Activated naive CD4-positive, alpha-beta T cell treated with Interleukin-2 at 50 U/mL for 16 hours (primary cell): ENCODE results near the gene FAM83G.
"Not testable (repeated sequence)": the region's sequence is repeated elsewhere in the genome, so short reads cannot be mapped to it uniquely, and the experiment has no call there.

Experiments used
- DNase-seq: peaks from one replicate; pipeline ENCODE4 v3.0.0-alpha.2; 2020

The FAM83G gene

DNA sequence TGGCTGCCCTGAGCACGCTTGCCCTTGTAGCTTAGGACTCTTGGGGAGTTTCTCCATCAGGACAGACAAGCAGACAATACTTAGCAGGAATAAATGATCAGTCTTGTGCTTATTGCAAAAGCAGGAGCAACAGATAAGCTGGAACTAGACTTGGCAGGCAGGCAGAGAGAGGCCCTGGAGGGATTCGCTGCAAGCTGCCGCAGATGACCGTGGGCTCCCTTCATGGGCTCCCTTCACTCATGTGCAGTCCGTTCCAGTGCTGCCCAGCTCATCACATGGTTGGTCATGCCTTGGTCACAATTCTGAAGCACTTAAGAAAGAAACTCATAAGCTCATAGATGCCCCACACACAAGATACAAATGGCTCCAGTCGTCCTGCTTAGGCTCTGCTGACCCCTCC is 55.0 kb downstream of the FAM83G start:
- no peak for DNase-seq

DNA sequence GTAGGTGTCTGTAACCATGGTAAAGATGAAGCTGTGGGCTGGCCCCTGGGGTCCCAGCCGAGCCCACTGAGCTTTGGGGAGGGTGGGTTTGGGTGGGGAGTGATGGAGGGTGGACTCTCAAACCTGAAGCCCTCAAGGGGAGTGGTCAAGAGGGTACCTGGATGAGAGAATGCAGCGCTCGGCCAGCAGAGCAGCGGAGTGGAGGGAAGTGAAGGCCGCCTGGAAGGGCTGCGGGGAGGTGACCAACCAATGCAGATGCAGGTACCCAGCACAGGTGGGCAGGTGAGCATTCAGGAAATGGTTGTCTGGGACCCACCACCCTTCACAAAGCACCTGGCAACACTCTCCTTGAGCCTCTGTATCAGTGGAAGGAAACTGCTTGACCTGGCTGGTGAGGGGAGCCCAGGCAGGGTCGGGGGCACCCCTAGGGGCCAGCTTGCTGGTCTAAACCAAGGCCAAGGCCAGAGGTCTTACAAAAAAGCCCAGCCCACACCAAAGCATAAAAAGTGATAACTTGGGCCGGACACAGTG is 56.0 kb downstream of the FAM83G start:
- DNase-seq: no peak

DNA sequence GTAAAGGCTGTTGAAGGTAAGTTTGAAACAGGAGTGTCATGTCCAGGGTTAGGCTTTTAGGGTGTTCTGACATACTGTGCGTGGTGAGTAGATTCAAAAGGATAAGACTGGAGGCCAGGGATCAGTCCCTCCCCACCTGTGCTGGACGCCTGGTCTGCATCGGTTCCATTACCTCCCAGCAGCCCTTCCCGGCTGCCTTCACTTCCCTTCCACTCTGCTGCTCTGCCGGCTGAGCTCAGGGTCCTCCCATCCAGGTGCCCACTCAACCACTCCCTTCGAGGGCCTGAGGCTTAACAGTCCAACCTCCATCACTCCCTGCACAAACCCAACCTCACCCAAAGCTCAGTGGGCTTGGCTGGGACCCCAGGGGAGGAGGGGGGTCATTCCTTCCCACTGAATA is 56.7 kb downstream of the FAM83G start:
- no peak for DNase-seq

DNA sequence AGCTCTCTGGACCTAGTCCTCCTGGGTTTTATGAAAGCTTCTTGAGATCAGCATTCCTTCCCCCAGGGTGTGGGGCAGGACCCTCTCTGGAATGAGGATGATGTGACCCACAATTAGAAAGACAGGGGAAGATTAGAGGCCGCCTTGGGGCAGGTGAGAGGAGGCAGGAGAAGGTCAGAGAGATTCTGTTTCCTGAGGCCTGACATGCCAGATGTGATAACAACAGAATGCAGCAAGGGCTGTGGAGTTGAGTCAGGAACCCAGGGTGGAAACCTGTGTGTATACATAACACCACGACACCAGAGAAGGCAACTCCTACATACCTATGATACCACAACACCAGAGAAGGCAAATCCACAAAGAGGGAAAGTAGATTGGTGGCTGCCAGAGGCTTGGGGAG is 58.0 kb downstream of the FAM83G start:
- no peak for DNase-seq

DNA sequence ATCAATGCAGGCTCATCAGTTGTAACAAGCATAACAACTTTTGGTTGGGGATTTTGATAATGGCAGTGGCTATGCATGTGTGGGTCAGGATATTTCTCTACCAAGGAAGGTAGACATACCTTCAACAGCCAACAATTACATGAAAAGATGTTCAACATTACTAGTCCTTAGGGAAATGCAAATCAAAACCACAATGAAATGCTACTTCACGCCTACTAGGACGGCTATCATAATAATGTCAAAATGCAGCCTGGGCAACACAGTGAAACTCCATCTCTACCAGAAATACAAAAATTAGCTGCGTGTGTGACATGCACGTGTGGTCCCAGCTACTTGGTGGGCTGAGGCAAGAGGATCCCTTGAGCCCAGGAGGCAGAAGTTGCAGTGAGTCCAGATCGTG is 59.9 kb downstream of the FAM83G start:
- DNase-seq: no peak

DNA sequence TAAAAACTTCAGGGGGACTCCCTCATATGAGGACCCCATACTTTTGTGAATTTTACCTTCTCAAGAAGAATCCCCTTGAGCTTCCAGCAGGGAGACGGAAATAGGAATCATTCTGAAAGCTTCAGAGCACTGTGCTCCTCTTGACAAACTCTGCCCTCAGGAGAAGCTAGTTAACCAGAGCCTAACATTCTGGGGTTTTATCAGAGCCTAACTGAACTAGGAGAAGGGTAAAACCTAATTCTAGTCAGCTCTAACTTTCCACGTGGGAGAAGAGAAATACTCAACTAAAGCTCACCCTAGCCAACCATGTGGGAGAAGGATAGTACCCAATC is 65.9 kb downstream of the FAM83G start:
- no peak for DNase-seq

DNA sequence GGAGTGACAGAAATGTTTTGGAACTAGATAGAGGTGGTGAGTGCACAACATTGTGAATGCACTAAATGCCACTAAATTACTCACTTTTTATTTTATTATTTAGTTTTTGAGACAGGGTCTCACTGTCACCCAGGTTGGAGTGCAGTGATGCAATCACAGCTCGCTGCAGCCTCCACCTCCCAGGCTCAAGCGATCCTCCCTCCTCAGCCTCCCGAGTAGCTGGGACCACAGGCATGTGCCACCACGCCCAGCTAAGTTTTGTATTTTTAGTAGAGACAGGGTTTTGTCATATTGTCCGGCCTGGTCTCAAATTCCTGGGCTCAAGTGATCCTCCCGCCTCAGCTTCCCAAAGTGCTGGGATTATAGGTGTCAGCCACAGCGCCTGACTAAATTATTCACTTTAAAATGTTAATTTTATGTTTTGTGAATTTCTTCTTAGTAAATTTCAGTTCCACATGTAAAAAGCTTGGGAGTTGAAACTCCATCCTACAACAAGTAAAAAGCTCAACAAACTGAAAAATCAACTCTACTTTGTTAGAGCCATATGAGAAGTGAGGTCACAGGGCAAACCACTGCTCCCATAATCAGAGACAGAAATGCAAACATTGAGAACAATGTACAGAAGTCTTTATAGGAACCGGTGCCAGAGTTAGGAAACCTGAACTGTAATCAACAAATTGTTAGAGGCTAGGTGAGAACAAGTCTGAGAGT is 66.4 kb downstream of the FAM83G start:
- DNase-seq: no peak

DNA sequence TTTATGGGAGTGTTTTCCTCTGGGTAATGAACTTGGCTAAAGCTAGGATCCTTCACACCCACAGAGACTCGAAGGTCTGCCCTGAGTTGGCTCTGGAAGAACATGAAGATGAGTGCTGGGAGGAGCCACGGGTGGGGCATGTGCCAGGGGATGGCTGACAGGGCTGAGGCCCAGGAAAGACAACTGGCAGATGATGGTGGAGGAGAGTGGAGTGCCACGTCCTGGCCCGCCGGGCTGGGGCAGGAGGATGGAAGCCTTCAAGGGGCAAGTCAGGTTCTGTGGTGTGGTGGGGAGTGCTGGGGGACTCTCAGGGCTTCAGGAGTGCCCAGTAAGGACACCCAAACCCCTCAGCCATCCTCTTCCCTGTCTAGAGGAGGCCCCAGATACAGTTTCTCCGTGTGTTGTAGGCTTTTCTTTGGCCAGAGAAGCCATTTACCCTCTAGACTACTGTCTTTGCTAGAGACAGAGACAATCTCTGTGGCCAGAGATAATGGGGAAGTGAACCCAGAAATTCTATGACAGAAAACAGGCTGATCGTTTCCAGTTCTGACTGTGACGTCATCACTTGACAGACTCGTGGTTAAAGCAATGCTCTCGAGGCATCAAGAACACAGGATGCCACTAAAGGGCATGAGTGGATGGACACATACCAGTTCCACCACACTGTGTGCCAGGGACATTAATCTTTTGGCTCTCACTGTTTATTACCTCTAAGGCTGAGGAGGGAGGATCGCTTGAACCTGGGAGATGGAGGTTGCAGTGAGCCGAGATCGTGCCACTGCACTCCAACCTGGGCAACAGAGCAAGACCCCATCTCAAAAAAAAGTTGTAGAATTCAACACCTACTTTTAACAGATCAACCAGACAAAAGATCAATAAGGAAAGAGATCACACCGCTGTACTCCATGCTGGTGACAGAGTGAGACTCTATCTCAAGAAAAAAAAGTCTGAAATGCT is 71.2 kb downstream of the FAM83G start:
- DNase-seq: no peak

DNA sequence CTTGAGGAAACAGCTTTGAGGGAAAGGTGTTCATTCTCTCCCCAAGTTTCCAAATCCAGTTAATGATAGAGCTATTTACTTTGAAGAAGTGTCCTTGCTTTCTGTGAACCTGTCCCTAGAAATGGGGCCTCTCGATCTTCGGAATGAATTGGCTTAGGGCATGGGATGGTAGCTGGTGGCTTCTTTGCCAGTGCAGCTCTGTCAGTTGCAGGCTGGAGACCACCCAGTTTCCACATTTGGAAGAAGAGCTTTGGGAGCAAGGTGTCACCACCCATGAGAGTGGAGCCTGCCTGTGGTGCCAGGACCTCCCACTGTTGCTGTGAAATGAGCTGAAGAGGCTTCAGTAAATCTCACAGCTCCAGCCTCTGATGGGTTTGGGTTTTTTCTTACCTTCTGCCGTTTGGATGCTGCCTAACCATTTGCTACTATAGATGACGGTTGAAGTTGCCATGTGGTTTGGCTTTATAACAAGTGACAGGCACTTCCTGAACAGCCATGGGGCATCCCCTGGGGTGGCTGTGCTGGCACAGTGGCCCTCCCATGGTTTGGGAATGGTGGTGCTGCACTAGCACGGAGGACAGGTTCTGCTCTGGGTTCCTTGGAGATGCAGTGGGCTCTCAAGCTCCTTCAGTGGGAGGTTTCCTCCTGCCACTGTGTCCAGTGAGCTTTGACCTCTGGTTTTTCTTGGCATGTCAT is 72.1 kb downstream of the FAM83G start:
- DNase-seq: no peak

DNA sequence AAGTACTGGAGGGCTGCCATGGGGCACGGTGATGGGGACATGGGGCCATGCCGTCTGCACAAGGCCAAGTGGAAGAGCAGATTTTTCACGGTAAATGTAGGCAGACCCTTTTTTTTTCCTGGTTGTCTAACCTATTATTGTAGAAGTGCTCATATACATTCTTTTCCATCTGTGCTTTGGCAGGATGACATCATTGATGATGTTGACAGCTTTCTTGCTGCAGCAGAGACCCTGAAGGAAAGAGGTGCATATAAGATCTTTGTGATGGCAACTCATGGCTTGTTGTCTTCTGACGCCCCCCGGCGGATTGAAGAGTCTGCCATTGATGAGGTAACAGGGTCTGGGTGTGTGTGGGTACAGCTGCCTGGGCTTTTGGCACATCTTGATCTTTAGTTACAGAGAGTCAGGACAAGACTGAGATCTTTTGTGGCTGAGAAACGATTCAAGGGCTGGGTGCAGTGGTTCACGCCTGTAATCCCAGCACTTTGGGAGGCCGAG is 75.9 kb downstream of the FAM83G start:
- DNase-seq: no peak

DNA sequence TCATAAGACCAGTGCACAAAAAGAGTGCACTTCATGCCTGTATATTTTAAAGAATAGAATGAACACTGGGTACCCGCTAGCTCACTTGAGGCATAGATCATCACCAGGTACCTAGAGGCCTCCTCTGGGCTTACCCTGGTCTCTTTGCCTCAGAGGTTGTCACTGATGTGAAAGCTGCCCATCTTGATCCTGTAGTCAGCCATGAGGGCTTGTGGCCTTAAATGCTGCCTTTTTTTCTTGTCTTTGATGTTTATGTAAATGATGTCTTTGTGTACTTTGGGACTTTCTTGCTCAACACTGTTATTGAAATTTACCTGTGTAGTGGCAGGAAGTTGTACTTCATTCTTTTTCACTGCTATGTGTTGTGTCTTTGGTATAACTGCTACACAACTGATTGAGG is 79.4 kb downstream of the FAM83G start:
- no peak for DNase-seq

DNA sequence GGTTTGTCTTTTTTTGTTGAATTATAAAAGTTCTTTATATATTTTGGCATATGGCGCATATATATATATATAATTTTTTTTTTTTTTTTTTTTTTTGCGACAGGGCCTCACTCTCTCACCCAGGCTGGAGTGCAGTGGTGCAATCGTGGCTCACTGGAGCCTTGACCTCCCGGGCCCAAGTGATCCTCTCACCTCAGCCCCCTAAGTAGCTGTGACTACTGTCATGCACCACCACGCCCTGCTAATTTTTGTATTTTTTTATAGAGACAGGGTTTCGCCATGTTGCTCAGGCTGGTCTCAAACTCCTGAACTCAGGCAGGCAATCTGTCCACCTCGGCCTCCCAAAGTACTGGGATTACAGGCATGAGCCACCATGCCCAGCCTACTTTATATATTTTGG is 82.0 kb downstream of the FAM83G start:
- not testable (repeated sequence) for DNase-seq

DNA sequence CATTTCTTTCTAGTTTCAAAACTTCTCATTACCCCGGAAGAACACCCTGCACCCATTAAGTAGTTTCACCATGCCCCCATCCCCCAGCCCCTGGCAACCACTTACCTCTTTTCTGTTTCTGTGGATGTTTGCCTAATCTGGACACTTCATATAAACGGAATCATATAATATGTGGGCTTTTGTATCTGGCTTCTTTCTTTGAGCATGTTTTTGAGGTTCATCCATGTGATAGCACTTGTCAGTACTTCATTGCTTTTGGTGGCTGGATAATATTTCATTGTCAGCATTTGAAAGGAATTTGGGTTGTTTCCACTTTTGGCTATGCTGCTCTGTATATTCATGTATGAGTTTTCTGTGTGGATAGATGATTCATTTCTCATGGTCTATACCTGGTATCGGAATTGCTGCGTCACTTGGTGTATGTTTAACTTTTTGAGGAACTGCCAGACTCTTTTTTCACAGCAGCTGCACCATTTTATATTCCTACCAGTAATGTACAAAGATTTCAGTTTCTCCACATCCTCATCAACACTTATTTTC is 82.6 kb downstream of the FAM83G start:
- no peak for DNase-seq

DNA sequence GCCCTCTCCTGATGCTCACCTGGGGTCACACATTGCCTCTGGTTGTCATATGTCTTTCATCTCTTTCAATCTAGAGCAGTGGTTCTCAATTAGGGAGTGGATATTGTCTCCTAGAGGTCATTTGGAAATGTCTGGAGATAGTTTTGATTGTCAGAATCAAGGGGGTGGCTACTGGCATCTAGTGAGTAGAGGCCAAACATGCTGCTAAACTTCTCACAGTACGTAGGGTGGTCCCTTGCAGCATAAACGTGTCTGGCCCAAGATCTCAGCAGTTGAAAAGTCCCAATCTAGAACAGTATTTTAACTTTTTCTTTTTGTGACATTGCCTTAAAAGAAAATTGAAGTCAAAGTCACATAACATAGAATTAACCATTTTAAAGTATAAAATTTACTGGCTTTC is 83.1 kb downstream of the FAM83G start:
- no peak for DNase-seq

DNA sequence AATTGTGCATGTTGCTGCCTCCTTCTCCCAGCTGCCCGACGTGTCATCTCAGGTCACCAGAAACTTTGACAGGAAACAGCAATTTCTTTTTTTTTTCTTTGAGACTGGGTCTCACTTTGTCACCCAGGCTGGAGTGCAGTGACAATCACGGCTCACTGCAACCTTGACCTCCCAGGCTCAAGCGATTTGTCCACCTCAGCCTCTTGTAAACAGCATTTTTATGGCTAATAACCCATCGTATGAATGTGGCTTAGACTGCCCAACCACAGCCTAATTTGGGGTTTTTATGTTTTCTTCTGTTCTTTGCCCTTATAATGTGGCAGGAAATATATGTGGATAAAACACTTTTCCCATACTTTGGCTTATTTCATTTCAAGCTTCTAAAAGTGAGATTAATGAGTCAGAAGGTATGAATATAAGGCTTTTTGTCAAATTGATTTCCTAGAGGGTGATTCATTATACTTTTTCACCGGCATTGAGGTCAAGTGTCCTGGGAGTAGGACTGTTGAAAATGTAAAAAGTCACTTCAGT is 83.6 kb downstream of the FAM83G start:
- no peak for DNase-seq

DNA sequence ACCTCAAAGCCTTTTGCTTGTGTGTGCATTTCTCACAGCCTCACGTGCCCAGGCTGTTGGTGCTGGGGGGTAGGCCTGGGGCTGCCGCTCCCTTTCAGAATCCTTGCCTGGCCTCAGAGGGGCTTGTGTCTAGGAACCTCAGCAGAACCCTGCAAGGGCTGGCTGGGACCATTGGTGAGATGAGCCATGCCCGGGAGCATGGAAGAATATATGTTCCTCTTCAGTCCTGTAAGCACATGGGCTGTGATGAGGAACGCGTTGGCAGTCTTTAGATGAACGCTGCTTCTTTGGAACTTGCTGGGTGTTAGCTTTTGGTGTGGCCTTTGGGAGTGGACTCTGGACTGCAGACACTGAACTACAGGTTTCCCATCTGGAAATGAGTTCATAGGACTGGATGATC is 84.6 kb downstream of the FAM83G start:
- no peak for DNase-seq
